ENCODE measurements around the gene NUDT22.

Gene NUDT22

GRCh38 chr11:64224891-64225607 is 1.0 kb upstream of the NUDT22 start:
- peak overlapping the region; percentile 87 for H3K27ac ChIP-seq (ENCODE audit: low read depth, low read length)
- peak overlapping the region in 4 of 5 donors; percentile 84 to 95 (median 90) for H3K9ac ChIP-seq (ENCODE audit: low read length in 5 of 5)
- H3K4me1 ChIP-seq (ENCODE audit: control insufficient read depth in 5 of 5, insufficient read depth in 5 of 5, low read length in 5 of 5), result peaks cover 2 to 42% (median 40%) of the 10 kb centered on the region in 5 donors
- H3K9me3 ChIP-seq (ENCODE audit: control insufficient read depth in 5 of 5, low read length in 5 of 5), result no peaks in the 10 kb centered on the region
- H3K4me3 ChIP-seq (ENCODE audit: low read depth in 1 of 5, low read length in 5 of 5), result peak overlapping the region; percentile 83 to 94 (median 92)
- peaks cover 0 to 34% (median 20%) of the 10 kb centered on the region in 5 donors for H3K36me3 ChIP-seq (ENCODE audit: control insufficient read depth in 5 of 5, insufficient read depth in 5 of 5, low read length in 5 of 5)
- no peaks in the 10 kb centered on the region for H3K27me3 ChIP-seq (ENCODE audit: control insufficient read depth in 5 of 5, insufficient read depth in 4 of 5, low read length in 5 of 5)

GRCh38 chr11:64226507-64227051 is 505 bp downstream of the NUDT22 start:
- Histone ChIP-seq H3K27me3 (ENCODE audit: control insufficient read depth in 5 of 5, insufficient read depth in 4 of 5, low read length in 5 of 5) (no peaks in the 10 kb centered on the region), H3K9ac (ENCODE audit: low read length in 5 of 5) (peak overlapping the region; percentile 48 to 95 (median 86)), H3K4me3 (ENCODE audit: low read depth in 1 of 5, low read length in 5 of 5) (peak overlapping the region; percentile 57 to 94 (median 87)), H3K27ac (ENCODE audit: low read depth, low read length) (peak overlapping the region; percentile 87), H3K9me3 (ENCODE audit: control insufficient read depth in 5 of 5, low read length in 5 of 5) (no peaks in the 10 kb centered on the region), H3K36me3 (ENCODE audit: control insufficient read depth in 5 of 5, insufficient read depth in 5 of 5, low read length in 5 of 5) (peaks cover 0 to 22% (median 10%) of the 10 kb centered on the region in 5 donors), H3K4me1 (ENCODE audit: control insufficient read depth in 5 of 5, insufficient read depth in 5 of 5, low read length in 5 of 5) (peaks cover 2 to 55% (median 48%) of the 10 kb centered on the region in 5 donors)

DNA sequence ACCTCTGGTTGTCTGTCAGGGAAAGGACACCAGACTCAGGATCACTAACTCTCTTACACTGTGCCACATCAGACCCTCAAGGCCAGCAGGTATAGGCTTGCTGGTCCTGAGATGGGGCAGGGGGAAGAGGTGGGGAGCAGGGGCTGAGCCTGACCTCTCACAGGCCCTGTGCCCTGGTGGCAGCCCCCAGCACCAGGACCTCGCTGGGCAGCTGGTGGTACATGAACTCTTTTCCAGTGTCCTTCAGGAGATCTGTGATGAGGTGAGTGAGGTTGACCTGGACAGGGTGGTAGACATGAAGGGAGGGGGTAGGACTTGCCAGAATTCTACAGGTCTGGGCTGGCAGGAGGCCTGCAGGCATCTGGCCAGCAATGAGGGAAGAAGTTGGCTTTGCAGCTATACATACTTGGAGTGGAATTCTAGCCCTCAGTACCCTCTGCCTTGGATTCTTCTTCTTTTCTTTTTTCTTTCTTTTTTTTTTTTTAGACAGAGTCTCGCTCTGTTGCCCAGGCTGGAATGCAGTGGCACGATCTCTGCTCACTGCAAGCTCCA is 1.4 kb downstream of the NUDT22 start:
- H3K36me3 ChIP-seq (ENCODE audit: control insufficient read depth in 5 of 5, insufficient read depth in 5 of 5, low read length in 5 of 5), result peaks cover 0 to 21% (median 10%) of the 10 kb centered on the region in 5 donors
- peak overlapping the region in 4 of 5 donors; percentile 84 to 95 (median 90) for H3K9ac ChIP-seq (ENCODE audit: low read length in 5 of 5)
- H3K4me3 ChIP-seq (ENCODE audit: low read depth in 1 of 5, low read length in 5 of 5), result peak overlapping the region in 4 of 5 donors; percentile 83 to 94 (median 90)
- H3K27ac ChIP-seq (ENCODE audit: low read depth, low read length), result peak overlapping the region; percentile 87
- no peaks in the 10 kb centered on the region for H3K9me3 ChIP-seq (ENCODE audit: control insufficient read depth in 5 of 5, low read length in 5 of 5)
- H3K4me1 ChIP-seq (ENCODE audit: control insufficient read depth in 5 of 5, insufficient read depth in 5 of 5, low read length in 5 of 5), result peaks cover 3 to 57% (median 55%) of the 10 kb centered on the region in 5 donors
- no peaks in the 10 kb centered on the region for H3K27me3 ChIP-seq (ENCODE audit: control insufficient read depth in 5 of 5, insufficient read depth in 4 of 5, low read length in 5 of 5)

GRCh38 chr11:64229090-64229743 is 3.1 kb downstream of the NUDT22 start:
- peaks cover 5 to 70% (median 65%) of the 10 kb centered on the region in 5 donors for H3K4me1 ChIP-seq (ENCODE audit: control insufficient read depth in 5 of 5, insufficient read depth in 5 of 5, low read length in 5 of 5)

GRCh38 chr11:64229744-64230170 is 3.7 kb downstream of the NUDT22 start:
- peaks cover 5 to 69% (median 63%) of the 10 kb centered on the region in 5 donors for H3K4me1 ChIP-seq (ENCODE audit: control insufficient read depth in 5 of 5, insufficient read depth in 5 of 5, low read length in 5 of 5)
- H3K27me3 ChIP-seq (ENCODE audit: control insufficient read depth in 5 of 5, insufficient read depth in 4 of 5, low read length in 5 of 5), result no peaks in the 10 kb centered on the region
- H3K4me3 ChIP-seq (ENCODE audit: low read depth in 1 of 5, low read length in 5 of 5), result peak overlapping the region; percentile 72 to 86 (median 76)
- H3K36me3 ChIP-seq (ENCODE audit: control insufficient read depth in 5 of 5, insufficient read depth in 5 of 5, low read length in 5 of 5), result no peaks in the 10 kb centered on the region
- H3K9ac ChIP-seq (ENCODE audit: low read length in 5 of 5), result peak overlapping the region in 4 of 5 donors; percentile 77 to 89 (median 80)
- no peaks in the 10 kb centered on the region for H3K9me3 ChIP-seq (ENCODE audit: control insufficient read depth in 5 of 5, low read length in 5 of 5)
- peak overlapping the region; percentile 57 for H3K27ac ChIP-seq (ENCODE audit: low read depth, low read length)

More at GRCh38 chr11:64229090-64229743, 3.1 kb downstream of the NUDT22 start:
- H3K27ac ChIP-seq (ENCODE audit: low read depth, low read length), result peak overlapping the region; percentile 57
- H3K4me3 ChIP-seq (ENCODE audit: low read depth in 1 of 5, low read length in 5 of 5), result peak overlapping the region in 4 of 5 donors; percentile 72 to 86 (median 76)
- H3K36me3 ChIP-seq (ENCODE audit: control insufficient read depth in 5 of 5, insufficient read depth in 5 of 5, low read length in 5 of 5), result peaks cover 0 to 4% (median 2%) of the 10 kb centered on the region in 5 donors
- peak overlapping the region in 2 of 5 donors; percentile 78 to 89 for H3K9ac ChIP-seq (ENCODE audit: low read length in 5 of 5)
- no peaks in the 10 kb centered on the region for H3K9me3 ChIP-seq (ENCODE audit: control insufficient read depth in 5 of 5, low read length in 5 of 5)
- H3K27me3 ChIP-seq (ENCODE audit: control insufficient read depth in 5 of 5, insufficient read depth in 4 of 5, low read length in 5 of 5), result no peaks in the 10 kb centered on the region

- Histone ChIP-seq H3K9me3 (ENCODE audit: control insufficient read depth in 5 of 5, low read length in 5 of 5) (no peaks in the 10 kb centered on the region), H3K9ac (ENCODE audit: low read length in 5 of 5) (peak within 1 kb of the TSS in 4 of 5 donors; percentile 77 to 89 (median 80)), H3K36me3 (ENCODE audit: control insufficient read depth in 5 of 5, insufficient read depth in 5 of 5, low read length in 5 of 5) (no peaks in the 10 kb centered on the region), H3K27me3 (ENCODE audit: control insufficient read depth in 5 of 5, insufficient read depth in 4 of 5, low read length in 5 of 5) (no peaks in the 10 kb centered on the region), H3K4me1 (ENCODE audit: control insufficient read depth in 5 of 5, insufficient read depth in 5 of 5, low read length in 5 of 5) (peaks cover 8 to 69% (median 62%) of the 10 kb centered on the region in 5 donors), H3K27ac (ENCODE audit: low read depth, low read length) (peak within 1 kb of the TSS; percentile 57), H3K4me3 (ENCODE audit: low read depth in 1 of 5, low read length in 5 of 5) (peak within 1 kb of the TSS; percentile 72 to 86 (median 76))
Observed at GRCh38 chr11:64230171-64230984, 4.3 kb downstream of the NUDT22 start, which contains the start of gene DNAJC4. TSS of gene DNAJC4 (plus strand) at chr11:64230548. CDS start at chr11:64230855, 307 bp downstream.

DNA sequence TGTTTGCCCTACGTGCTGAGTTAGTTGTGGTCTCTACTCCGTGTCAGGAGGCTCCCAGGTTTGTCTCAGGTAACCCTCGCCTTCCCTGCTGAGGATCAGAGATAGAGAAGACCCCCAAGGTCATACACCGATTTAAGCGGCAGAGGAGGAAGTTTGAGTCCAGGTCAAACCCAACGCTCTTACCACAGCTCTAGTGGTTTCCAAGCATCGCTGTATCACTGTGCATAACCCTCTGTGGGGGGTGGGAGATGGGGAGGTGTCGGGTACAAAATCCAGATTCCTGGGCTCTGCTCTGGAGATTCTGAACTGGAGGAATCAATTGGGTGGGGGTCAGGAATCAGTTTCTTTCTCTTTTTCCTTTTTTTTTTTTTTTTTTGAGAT is 4.9 kb downstream of the NUDT22 start:
- H3K9ac ChIP-seq (ENCODE audit: low read length in 5 of 5), result peak overlapping the region in 4 of 5 donors; percentile 77 to 89 (median 80)
- peak overlapping the region; percentile 59 to 86 (median 76) for H3K4me3 ChIP-seq (ENCODE audit: low read depth in 1 of 5, low read length in 5 of 5)
- H3K4me1 ChIP-seq (ENCODE audit: control insufficient read depth in 5 of 5, insufficient read depth in 5 of 5, low read length in 5 of 5), result peaks cover 10 to 69% (median 62%) of the 10 kb centered on the region in 5 donors
- H3K27me3 ChIP-seq (ENCODE audit: control insufficient read depth in 5 of 5, insufficient read depth in 4 of 5, low read length in 5 of 5), result no peaks in the 10 kb centered on the region
- H3K9me3 ChIP-seq (ENCODE audit: control insufficient read depth in 5 of 5, low read length in 5 of 5), result no peaks in the 10 kb centered on the region
- peaks cover 0 to 2% (median 0%) of the 10 kb centered on the region in 5 donors for H3K36me3 ChIP-seq (ENCODE audit: control insufficient read depth in 5 of 5, insufficient read depth in 5 of 5, low read length in 5 of 5)
- H3K27ac ChIP-seq (ENCODE audit: low read depth, low read length), result peak overlapping the region; percentile 57

GRCh38 chr11:64231546-64231945 is 5.5 kb downstream of the NUDT22 start:
- Histone ChIP-seq H3K9me3 (ENCODE audit: control insufficient read depth in 5 of 5, low read length in 5 of 5) (no peaks in the 10 kb centered on the region), H3K27ac (ENCODE audit: low read depth, low read length) (no peak overlapping the region), H3K4me3 (ENCODE audit: low read depth in 1 of 5, low read length in 5 of 5) (no peak overlapping the region), H3K4me1 (ENCODE audit: control insufficient read depth in 5 of 5, insufficient read depth in 5 of 5, low read length in 5 of 5) (peaks cover 10 to 67% (median 59%) of the 10 kb centered on the region in 5 donors), H3K9ac (ENCODE audit: low read length in 5 of 5) (no peak overlapping the region), H3K36me3 (ENCODE audit: control insufficient read depth in 5 of 5, insufficient read depth in 5 of 5, low read length in 5 of 5) (peaks cover 0 to 5% (median 0%) of the 10 kb centered on the region in 5 donors), H3K27me3 (ENCODE audit: control insufficient read depth in 5 of 5, insufficient read depth in 4 of 5, low read length in 5 of 5) (no peaks in the 10 kb centered on the region)
